ENCODE data around the gene MOB3A.

Gene MOB3A

DNA sequence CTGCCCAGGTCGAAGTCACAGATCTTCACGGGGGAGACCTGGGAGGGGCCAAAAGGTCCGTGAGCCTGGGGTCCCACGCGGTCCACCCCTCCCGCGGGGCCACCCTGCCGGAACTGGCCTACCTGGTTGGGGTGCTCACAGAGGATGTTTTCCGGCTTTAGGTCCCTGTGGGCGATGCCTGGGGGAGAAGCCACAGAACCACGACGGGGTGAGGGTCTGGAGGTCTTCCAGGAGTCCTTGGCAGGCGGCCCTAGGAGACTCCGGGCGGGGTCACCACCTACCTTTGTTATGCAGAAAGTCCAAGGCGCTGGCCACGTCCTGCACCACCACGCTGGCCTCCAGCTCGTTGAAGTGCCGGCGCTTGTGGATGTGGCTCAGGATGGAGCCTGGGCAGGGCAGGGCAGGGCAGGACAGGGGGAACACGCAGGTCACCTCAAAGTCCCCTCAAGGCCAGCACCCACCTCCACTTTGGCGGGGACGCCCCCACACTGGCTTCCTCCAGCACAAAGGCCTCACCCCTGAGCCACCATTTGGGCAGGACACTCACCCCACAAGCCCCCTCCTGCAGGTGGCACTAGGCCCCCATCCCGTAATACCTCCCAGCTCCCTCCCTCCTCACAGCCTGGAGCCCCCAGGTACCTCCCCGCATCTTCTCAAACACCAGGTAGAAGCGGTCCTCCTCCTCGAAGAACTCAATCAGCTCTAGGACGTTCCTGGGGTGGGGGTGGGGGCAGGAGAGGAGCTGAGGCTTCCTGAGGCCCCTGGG, 53.5 kb downstream of the MOB3A start:
- peaks cover 0 to 23% of the 10 kb centered on the region in 2 donors for H3K4me1 ChIP-seq (ENCODE audit: control insufficient read depth in 2 of 2, insufficient read depth in 1 of 2, low read depth in 1 of 2, low read length in 2 of 2)
- H2BK5ac ChIP-seq (ENCODE audit: low read length): peak overlapping the region; percentile 70
- peak overlapping the region; percentile 5 for H3K4ac ChIP-seq (ENCODE audit: low read length)
- H3K4me3 ChIP-seq (ENCODE audit: low read length in 2 of 2): peak overlapping the region in 1 of 2 donors; percentile 4
- peaks cover 51% of the 10 kb centered on the region for H3K79me1 ChIP-seq (ENCODE audit: low read depth, low read length)
- peak overlapping the region; percentile 80 for H3K18ac ChIP-seq (ENCODE audit: low read length)
- H4K91ac ChIP-seq (ENCODE audit: low read depth, low read length, poor library complexity): no peak overlapping the region
- H2BK15ac ChIP-seq (ENCODE audit: low read length): peak overlapping the region; percentile 43
- H3K27me3 ChIP-seq (ENCODE audit: control insufficient read depth in 3 of 3, insufficient read depth in 3 of 3, low read depth in 1 of 3, low read length in 3 of 3): no peaks in the 10 kb centered on the region
- H3K9me3 ChIP-seq (replicated peaks in 1 of 2; ENCODE audit: control insufficient read depth in 2 of 2, insufficient read depth in 1 of 2, low read depth in 1 of 2, low read length in 2 of 2): no peaks in the 10 kb centered on the region
- WGBS, 2 donors (ENCODE audit: extremely low coverage in 2 of 2, insufficient read length in 2 of 2, insufficient replicate concordance in 1 of 2): no CpG with 5 or more reads among the region's 29 CpGs
- peak overlapping the region; percentile 90 for H3K14ac ChIP-seq (ENCODE audit: low read length)
- peak overlapping the region; percentile 93 for H2BK12ac ChIP-seq (ENCODE audit: low read length)
- peak overlapping the region; percentile 56 for H3K4me2 ChIP-seq (ENCODE audit: insufficient read depth, low read length, poor library complexity, severe bottlenecking)
- H3K9ac ChIP-seq (ENCODE audit: low read depth, low read length, poor library complexity): no peak overlapping the region
- H3K36me3 ChIP-seq (replicated peaks in 1 of 2; ENCODE audit: control insufficient read depth in 2 of 2, insufficient read depth in 2 of 2, low read length in 2 of 2): peaks cover 52 to 93% of the 10 kb centered on the region in 2 donors
- peak overlapping the region; percentile 52 for H3K23ac ChIP-seq (ENCODE audit: low read depth, low read length, poor library complexity)
- no peak for DNase-seq (ENCODE audit: low spot score)
- H2BK120ac ChIP-seq (ENCODE audit: low read depth, low read length): peak overlapping the region; percentile 36
- peak overlapping the region; percentile 17 for H4K8ac ChIP-seq (ENCODE audit: low read depth, low read length)
- H2AFZ ChIP-seq (ENCODE audit: low read length): no peak overlapping the region
- H2AK5ac ChIP-seq (ENCODE audit: low read depth, low read length): peak overlapping the region; percentile 100
- peak overlapping the region; percentile 81 for H3K27ac ChIP-seq (replicated peaks; ENCODE audit: low read length)

DNA sequence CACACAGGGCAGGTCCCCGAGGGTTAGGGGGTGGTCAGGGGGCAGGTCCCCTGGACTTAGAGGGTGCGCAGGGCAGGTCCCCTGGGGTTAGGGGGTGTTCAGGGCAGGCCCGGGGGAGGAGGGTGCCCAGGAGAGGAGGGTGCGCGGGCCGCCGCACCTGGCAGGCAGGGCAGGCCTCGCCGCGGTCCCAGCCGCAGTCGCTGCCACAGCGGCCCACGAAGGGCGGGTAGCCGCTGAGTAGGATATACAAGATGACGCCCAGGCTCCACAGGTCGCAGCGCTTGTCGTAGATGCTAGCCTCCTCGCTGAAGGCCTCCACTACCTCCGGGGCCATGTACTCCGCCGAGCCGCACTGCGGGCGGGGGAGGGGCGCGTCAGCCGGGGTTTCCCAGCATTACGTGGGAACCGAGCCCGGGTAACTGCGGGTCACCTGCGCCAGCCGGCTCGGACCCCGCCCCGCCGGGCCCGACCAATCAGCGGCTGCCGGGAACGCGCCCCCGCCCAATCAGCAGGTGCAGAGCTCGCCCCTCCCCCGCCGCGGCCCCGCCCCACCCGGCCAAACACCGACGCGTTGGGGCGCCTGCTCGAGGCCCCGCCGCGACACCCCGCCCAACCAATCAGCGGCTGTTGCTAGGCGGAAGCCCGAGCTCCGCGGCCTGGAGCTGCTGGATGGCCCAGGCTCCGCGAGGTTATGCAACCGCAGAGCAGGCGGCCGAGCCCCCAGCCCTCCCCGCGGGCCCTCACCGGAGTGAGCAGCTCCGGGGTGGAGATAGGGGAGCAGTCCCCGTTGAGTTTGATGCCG, 54.2 kb downstream of the MOB3A start:
- DNase-seq (ENCODE audit: low spot score): peak; percentile 93
- H4K8ac ChIP-seq (ENCODE audit: low read depth, low read length): peak overlapping the region; percentile 92
- H3K27me3 ChIP-seq (ENCODE audit: control insufficient read depth in 3 of 3, insufficient read depth in 3 of 3, low read depth in 1 of 3, low read length in 3 of 3): no peaks in the 10 kb centered on the region
- peak overlapping the region; percentile 100 for H2AK5ac ChIP-seq (ENCODE audit: low read depth, low read length)
- H2BK5ac ChIP-seq (ENCODE audit: low read length): peak overlapping the region; percentile 100
- H3K4ac ChIP-seq (ENCODE audit: low read length): peak overlapping the region; percentile 100
- H3K18ac ChIP-seq (ENCODE audit: low read length): peak overlapping the region; percentile 100
- H3K27ac ChIP-seq (replicated peaks; ENCODE audit: low read length): peak overlapping the region; percentile 85
- peak overlapping the region in 1 of 2 donors; percentile 72 for H3K4me3 ChIP-seq (ENCODE audit: low read length in 2 of 2)
- no CpG with 5 or more reads among the region's 77 CpGs for WGBS, 2 donors (ENCODE audit: extremely low coverage in 2 of 2, insufficient read length in 2 of 2, insufficient replicate concordance in 1 of 2)
- peak overlapping the region; percentile 71 for H3K4me2 ChIP-seq (ENCODE audit: insufficient read depth, low read length, poor library complexity, severe bottlenecking)
- peak overlapping the region; percentile 99 for H2BK15ac ChIP-seq (ENCODE audit: low read length)
- peaks cover 49 to 92% of the 10 kb centered on the region in 2 donors for H3K36me3 ChIP-seq (replicated peaks in 1 of 2; ENCODE audit: control insufficient read depth in 2 of 2, insufficient read depth in 2 of 2, low read length in 2 of 2)
- peak overlapping the region; percentile 99 for H3K14ac ChIP-seq (ENCODE audit: low read length)
- H2BK12ac ChIP-seq (ENCODE audit: low read length): peak overlapping the region; percentile 93
- H3K9ac ChIP-seq (ENCODE audit: low read depth, low read length, poor library complexity): peak overlapping the region; percentile 96
- no peaks in the 10 kb centered on the region for H3K9me3 ChIP-seq (replicated peaks in 1 of 2; ENCODE audit: control insufficient read depth in 2 of 2, insufficient read depth in 1 of 2, low read depth in 1 of 2, low read length in 2 of 2)
- peak overlapping the region; percentile 98 for H2BK120ac ChIP-seq (ENCODE audit: low read depth, low read length)
- H2AFZ ChIP-seq (ENCODE audit: low read length): no peak overlapping the region
- H4K91ac ChIP-seq (ENCODE audit: low read depth, low read length, poor library complexity): peak overlapping the region; percentile 100
- H3K79me1 ChIP-seq (ENCODE audit: low read depth, low read length): peaks cover 47% of the 10 kb centered on the region
- H3K23ac ChIP-seq (ENCODE audit: low read depth, low read length, poor library complexity): peak overlapping the region; percentile 95
- H3K4me1 ChIP-seq (ENCODE audit: control insufficient read depth in 2 of 2, insufficient read depth in 1 of 2, low read depth in 1 of 2, low read length in 2 of 2): peaks cover 0 to 21% of the 10 kb centered on the region in 2 donors

DNA sequence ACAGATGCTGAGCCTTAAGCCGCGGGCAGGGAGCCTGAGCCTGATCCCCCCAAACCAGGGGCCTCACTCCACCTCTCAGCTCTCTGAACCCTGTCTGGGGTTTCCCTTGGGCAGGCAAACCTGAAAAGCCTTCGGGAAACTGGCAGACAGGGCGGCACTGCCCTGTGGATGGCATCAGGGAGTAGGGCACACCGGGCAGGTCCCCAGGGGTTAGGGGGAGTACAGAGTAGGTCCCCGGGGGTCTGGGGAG, 54.8 kb downstream of the MOB3A start:
- Histone ChIP-seq H3K23ac (ENCODE audit: low read depth, low read length, poor library complexity) (peak overlapping the region; percentile 95), H2BK120ac (ENCODE audit: low read depth, low read length) (peak overlapping the region; percentile 98), H3K27me3 (ENCODE audit: control insufficient read depth in 3 of 3, insufficient read depth in 3 of 3, low read depth in 1 of 3, low read length in 3 of 3) (no peaks in the 10 kb centered on the region), H3K9me3 (replicated peaks in 1 of 2; ENCODE audit: control insufficient read depth in 2 of 2, insufficient read depth in 1 of 2, low read depth in 1 of 2, low read length in 2 of 2) (no peaks in the 10 kb centered on the region), H2BK15ac (ENCODE audit: low read length) (peak overlapping the region; percentile 99), H3K4ac (ENCODE audit: low read length) (peak overlapping the region; percentile 100), H3K4me1 (ENCODE audit: control insufficient read depth in 2 of 2, insufficient read depth in 1 of 2, low read depth in 1 of 2, low read length in 2 of 2) (peaks cover 0 to 21% of the 10 kb centered on the region in 2 donors), H2BK5ac (ENCODE audit: low read length) (peak overlapping the region; percentile 100), H3K4me3 (ENCODE audit: low read length in 2 of 2) (peak overlapping the region in 1 of 2 donors; percentile 72), H4K8ac (ENCODE audit: low read depth, low read length) (peak overlapping the region; percentile 98), H2BK12ac (ENCODE audit: low read length) (peak overlapping the region; percentile 41), H4K91ac (ENCODE audit: low read depth, low read length, poor library complexity) (peak overlapping the region; percentile 100), H2AFZ (ENCODE audit: low read length) (no peak overlapping the region), H3K27ac (replicated peaks; ENCODE audit: low read length) (peak overlapping the region; percentile 85), H3K18ac (ENCODE audit: low read length) (peak overlapping the region; percentile 100), H3K14ac (ENCODE audit: low read length) (peak overlapping the region; percentile 99), H3K4me2 (ENCODE audit: insufficient read depth, low read length, poor library complexity, severe bottlenecking) (no peak overlapping the region), H3K36me3 (replicated peaks in 1 of 2; ENCODE audit: control insufficient read depth in 2 of 2, insufficient read depth in 2 of 2, low read length in 2 of 2) (peaks cover 44 to 86% of the 10 kb centered on the region in 2 donors), H3K79me1 (ENCODE audit: low read depth, low read length) (peaks cover 45% of the 10 kb centered on the region), H2AK5ac (ENCODE audit: low read depth, low read length) (peak overlapping the region; percentile 100), H3K9ac (ENCODE audit: low read depth, low read length, poor library complexity) (peak overlapping the region; percentile 96)
- no CpG with 5 or more reads among the region's 6 CpGs for WGBS, 2 donors (ENCODE audit: extremely low coverage in 2 of 2, insufficient read length in 2 of 2, insufficient replicate concordance in 1 of 2)
- DNase-seq (ENCODE audit: low spot score): no peak

All from neuronal stem cell (in vitro differentiated cells).